Activated effector memory CD4-positive, alpha-beta T cell treated with Interleukin-2 at 50 U/mL for 16 hours (primary cell): ENCODE data around the gene GNAT2.

Experiments
- DNase-seq: peaks from one replicate; pipeline ENCODE4 v3.0.0-alpha.2; 2020

The GNAT2 gene

DNA sequence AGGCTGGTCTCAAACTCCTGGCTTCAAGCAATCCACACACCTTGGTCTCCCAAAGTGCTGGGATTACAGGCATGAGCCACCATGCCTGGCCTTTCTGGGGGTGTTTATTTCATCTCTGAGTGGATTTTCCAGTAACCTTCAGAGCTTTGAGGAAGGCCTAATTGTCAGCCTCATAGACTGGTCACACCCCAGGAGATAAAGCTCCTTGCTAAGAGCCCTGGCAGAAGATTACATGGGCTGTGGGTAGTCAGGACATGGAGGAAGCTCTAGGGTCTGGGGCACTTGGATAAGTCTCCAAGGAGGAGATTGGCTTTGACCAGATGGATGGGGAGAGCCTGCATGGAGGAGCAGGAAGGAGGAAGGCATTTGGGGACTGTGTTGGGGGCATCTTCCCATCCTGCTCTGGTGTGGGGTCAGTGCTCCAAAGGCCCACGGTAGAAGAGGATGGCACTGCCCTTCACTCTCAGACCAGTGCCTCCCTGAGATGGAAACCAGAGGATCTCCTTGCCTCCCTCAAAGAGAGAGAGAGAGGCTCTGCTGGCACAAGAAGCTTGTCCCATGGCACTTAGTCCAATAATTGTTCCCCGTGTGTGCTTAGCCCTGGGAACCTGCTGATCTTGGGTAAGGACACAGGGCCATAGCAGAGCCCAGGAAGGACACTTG, 21.8 kb upstream of the GNAT2 start:
- no peak for DNase-seq

DNA sequence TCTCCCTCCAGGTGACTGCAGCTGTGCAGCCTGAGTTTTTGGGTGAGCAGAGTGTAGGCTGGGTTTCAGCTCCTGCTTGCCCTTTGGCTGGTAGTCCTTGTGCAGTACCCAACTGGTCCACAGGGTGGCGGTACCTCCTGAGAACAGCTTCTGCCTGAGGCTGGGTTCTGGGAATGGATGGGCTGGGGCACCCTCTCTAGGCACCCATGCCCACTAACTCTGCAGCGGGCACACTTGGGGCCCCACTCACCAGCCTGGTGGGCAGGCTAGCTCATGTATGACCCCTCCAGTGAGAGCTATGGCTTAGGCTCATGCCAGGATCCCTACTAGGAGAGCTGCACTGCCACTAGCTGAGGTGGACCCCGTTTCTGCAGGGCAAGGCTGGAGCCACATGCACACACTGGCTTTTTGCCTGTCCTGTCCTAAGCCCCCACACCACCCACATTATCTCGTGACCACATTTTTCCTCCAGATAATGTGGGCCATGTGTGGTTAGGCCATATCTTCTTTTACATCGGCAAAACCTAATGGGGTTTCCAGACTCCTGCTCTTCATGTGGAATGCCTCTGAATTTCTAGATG, 21.0 kb upstream of the GNAT2 start:
- DNase-seq, result peak; percentile 78

GRCh38 chr1:109639841-109640184, 20.4 kb upstream of the GNAT2 start:
- no peak for DNase-seq

- no peak for DNase-seq
Observed at GRCh38 chr1:109639063-109639840, 19.8 kb upstream of the GNAT2 start.

GRCh38 chr1:109637446-109637845, 18.0 kb upstream of the GNAT2 start:
- no peak for DNase-seq

DNA sequence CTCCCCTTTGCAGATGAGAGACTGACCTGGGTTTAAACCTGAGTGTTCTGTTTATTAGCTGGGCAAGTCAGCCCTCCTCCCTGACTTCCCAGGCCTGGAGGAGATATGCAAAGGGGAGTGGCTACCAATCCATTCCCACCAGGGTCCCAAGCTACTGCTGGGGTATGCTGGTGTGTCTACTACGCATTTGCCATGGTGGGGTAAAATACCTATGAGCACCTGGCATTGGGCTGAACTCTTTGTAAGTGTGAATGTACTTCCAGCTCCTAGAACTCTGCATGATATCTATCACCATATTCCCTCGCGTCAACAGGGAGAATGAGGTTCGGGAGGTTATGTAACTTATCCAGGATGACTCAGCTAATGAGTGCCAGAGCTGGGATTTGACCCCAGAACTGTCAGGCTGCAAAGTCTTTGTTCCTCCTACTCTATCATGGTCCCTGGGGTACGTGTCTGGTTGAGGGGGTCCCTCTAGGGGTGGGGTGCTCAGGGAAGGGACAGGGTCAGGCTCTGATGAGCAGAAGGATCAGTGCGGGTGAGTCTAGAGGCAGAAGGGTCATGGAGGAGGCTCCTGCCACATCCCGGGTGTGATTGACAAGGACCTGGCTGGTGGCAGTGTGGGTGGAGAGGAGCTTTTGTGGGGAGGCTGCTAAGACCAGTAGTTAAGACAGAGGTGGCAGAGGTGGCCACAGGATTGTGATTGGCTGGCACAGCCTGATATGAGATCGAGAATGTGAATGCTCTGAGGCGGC, 17.0 kb upstream of the GNAT2 start:
- no peak for DNase-seq

DNA sequence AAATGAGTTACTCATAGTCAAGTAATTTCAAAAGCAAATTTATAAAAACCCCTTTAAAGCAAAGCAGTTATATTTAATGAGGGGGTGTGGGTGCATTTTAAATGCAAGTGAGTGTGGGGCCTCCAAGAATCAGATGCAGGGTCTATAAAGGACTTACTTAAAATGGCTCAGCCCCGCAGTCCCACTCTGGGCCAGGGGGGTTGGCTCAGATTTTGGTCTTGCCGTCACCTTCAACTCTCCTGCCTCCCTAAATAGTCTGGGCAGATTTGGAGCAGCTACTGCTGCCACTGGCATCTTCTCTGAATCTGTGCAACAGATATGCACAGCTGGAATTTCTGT, 16.4 kb upstream of the GNAT2 start:
- DNase-seq, result no peak

DNA sequence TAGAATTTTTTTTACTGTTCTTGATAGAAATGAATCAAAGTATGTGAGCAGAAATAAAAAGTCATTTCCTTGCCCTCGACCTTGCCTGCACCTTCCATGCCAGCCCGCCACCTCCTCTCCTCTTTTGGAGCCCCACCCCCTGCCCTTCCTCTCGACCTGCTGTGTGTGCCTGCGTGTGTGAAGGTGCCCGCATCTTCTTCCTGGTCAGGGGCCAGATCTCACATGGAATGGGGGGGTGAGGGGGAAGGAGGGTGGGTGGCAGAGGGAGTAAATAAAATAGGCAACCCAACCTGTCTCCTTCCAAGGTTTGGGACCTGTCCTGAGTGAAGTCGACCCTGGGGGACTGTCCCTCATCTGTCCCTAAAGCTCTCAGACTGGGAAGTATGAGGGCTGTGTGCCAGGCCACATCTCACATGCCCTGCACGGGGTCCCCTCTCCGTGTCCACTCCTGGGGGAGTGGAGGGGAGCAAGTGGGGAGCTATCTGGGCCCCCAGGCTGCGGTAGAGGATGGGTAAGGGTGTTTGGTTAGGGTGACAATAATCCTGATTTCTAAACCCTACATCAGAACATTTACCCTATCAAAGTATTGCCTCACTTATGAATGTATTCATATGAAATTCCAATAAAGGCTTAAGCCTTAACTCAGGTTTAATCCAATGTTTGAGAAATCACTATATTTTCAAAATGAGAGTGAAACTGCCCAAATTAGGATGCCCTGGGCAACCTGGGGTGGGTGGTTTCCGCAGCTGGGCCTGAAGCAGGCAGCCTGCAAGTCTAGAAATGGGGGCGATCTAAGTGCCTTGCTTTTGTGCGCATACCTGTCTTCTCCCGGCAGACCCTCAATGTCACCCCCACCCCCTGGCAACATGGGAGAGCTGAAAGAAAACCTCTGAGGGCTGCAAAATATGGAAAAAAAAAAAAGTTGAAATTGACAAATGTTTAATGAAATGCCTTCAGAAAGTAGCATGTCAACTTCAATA, 15.6 kb upstream of the GNAT2 start:
- DNase-seq, result peak; percentile 38

GRCh38 chr1:109634292-109634691, 14.9 kb upstream of the GNAT2 start:
- DNase-seq, result no peak

GRCh38 chr1:109632671-109633346, 13.4 kb upstream of the GNAT2 start:
- no peak for DNase-seq

DNA sequence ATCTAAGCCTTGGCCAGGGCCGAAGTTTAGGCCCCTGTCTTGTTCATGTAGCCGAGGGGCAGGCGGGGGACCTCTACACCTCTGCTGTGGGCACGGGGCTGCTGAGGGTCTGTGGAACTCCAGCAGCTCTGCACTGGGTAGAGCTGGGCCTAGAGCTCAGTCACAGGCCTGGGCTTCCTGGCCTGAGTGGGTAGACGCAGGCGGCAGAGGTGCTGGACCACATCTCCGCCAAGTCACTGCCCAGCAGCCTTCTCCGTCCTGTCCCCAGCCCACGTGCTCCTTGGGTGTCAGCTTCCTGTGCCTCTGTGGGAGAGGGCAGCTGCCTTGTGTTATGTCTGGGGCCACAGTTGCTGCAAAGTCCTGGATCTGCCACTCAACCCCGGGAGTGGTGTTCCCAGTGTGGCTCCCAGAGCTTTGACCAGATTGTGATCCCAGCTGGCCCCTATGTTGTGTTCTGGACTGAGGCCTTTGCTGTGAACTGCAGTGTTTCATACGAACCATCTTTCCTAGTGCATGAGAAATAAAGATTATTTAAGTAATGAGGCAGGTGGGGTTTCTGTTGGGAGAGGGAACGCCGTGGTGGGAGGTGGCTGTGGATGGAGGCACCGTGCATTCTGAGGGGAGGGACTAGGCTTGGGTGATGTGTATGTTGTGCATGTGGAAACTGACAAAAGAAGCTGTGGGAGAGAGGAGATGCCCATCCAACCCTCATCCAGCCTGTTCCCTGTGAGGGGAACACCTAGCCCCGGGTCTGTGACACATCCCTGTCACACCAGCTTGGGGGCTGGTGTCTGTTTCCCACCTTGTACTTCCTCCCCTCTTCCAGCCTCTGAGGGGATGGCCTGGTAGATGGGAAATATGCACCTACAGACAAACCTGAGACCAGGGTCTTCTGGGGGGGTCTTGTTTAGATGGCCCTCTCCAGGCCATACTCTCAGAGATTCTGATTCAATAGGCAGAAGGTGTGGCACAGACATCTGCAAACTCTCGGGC, 12.4 kb upstream of the GNAT2 start:
- DNase-seq, result no peak

- no peak for DNase-seq
Observed at GRCh38 chr1:109630898-109631512, 11.6 kb upstream of the GNAT2 start.

- no peak for DNase-seq
Observed at GRCh38 chr1:109630081-109630897, 10.9 kb upstream of the GNAT2 start.

- no peak for DNase-seq
Observed at GRCh38 chr1:109629372-109630030, 10.1 kb upstream of the GNAT2 start.

DNA sequence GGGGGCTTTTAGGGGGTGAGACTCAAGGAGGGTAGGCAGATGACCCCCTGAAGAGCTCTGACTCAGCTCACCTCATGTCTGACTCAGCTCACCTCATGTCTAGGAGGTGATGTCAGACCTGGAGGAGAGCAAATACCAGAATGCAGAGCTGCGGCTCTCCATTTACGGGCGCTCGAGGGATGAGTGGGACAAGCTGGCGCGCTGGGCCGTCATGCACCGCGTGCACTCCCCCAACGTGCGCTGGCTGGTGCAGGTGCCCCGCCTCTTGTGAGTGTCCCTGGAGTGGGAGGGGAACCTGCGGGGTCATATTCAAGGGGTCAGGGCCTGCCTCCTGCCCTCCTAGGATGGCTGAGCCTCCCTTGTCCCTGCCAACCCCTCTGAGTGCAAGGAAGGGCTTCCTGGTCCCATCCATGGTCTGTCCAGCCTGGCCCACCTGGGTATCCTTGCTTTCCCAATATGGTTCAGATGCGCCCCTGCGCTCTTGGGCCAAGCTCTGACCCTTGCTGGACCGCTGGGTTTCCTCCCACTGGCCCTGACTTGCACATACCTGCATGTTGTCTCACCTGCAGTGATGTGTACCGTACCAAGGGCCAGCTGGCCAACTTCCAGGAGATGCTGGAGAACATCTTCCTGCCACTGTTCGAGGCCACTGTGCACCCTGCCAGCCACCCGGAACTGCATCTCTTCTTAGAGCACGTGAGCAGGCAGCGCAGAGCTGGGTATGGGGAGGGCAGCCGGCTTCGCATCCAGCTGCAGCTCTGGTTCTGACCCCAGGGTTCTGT, 9.3 kb upstream of the GNAT2 start:
- no peak for DNase-seq

DNA sequence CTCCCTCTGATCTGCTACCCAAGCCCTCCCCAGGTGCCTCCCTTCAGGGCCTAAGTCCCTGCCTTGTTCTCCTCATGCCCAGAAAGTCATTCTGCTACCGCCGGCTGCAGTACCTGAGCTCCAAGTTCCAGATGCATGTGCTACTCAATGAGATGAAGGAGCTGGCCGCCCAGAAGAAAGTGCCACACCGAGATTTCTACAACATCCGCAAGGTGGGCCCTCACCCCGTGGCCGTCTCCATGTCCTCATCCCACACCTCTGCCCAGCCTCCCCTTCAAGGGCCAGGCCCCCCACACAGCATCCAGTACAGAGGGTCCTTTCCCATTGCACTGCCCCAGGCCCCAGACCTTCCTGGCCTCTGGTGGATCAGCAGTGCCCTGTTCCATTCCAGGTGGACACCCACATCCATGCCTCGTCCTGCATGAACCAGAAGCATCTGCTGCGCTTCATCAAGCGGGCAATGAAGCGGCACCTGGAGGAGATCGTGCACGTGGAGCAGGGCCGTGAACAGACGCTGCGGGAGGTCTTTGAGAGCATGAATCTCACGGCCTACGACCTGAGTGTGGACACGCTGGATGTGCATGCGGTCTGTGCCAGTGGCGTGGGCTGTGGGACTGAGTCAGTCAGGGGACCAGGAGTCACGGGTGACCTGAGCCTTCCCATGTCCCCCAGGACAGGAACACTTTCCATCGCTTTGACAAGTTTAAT, 8.4 kb upstream of the GNAT2 start:
- no peak for DNase-seq
